Measurements from ENCODE around the gene CCDC85C. TPM values are rescaled to one million over a fixed set of nuclear protein-coding genes. Genes with fewer than 3 reads are reported as not detected.

Gene CCDC85C
- total RNA-seq, 1 experiment from 2014 or later: 42.3 TPM

GRCh38 chr14:99592933-99593753 lies 10.9 kb downstream of the CCDC85C start:
- CTCF ChIA-PET: no interaction called here
- H3K4me1 ChIP-seq (ENCODE audit: control insufficient read depth in 1 of 2, insufficient read depth in 2 of 2, low read length in 2 of 2): peaks cover 2 to 13% of the 10 kb centered on the region in 2 experiments; a peak in 3 of 4 replicates

GRCh38 chr14:99592394-99592793 lies 11.6 kb downstream of the CCDC85C start:
- Histone ChIP-seq H3K4me1 (ENCODE audit: control insufficient read depth in 1 of 2, insufficient read depth in 2 of 2, low read length in 2 of 2) (peaks cover 2 to 15% of the 10 kb centered on the region in 2 experiments; a peak in 3 of 4 replicates), H3K27ac (ENCODE audit: low read depth, low read length) (no peak overlapping the region), H4K20me1 (ENCODE audit: insufficient read depth) (no peaks in the 10 kb centered on the region), H3K4me3 (replicated peaks in 1 of 2; ENCODE audit: low read depth in 1 of 2, low read length in 2 of 2) (no peak overlapping the region), H3K9me2 (ENCODE audit: insufficient read depth) (no peaks in the 10 kb centered on the region), H3K79me2 (ENCODE audit: insufficient read depth, low read length) (peaks cover 73% of the 10 kb centered on the region), H3K4me2 (ENCODE audit: low read length) (no peak overlapping the region), H3K9ac (ENCODE audit: low read length) (no peak overlapping the region), H2AFZ (ENCODE audit: low read depth, low read length, poor library complexity, severe bottlenecking) (no peak overlapping the region), H3K27me3 (ENCODE audit: insufficient read depth, low read length) (no peaks in the 10 kb centered on the region), H3K9me3 (ENCODE audit: control insufficient read depth in 1 of 2, insufficient read depth in 1 of 2, low read depth in 1 of 2, low read length in 2 of 2) (no peaks in the 10 kb centered on the region), H3K36me3 (ENCODE audit: control insufficient read depth in 1 of 2, insufficient read depth in 2 of 2, low read length in 2 of 2) (no peaks in the 10 kb centered on the region; a peak in 1 of 4 replicates)
- ATAC-seq (no peak), DNase-seq (ENCODE audit: low read depth, low spot score) (no peak)
- BruUV-seq (replicated peaks): no TSS peak
- intact Hi-C loops (cut with micrococcal nuclease): no loop called here
- TF ChIP-seq ZNF274 (IDR thresholded peaks at IDR 0.05; ENCODE audit: low read depth, low read length): no peak
- no peak for TF ChIP-seq EGR1 (IDR thresholded peaks at IDR 0.05; ENCODE audit: low read depth)
- TF ChIP-seq ZBTB33 (IDR thresholded peaks at IDR 0.05; ENCODE audit: extremely low read depth, insufficient replicate concordance, low read length): no peak
- TF ChIP-seq JUND (IDR thresholded peaks at IDR 0.05): no peak
- TF ChIP-seq CTCF (IDR thresholded peaks at IDR 0.05 in 2 of 3, conservative IDR thresholded peaks at IDR 0.05 in 1 of 3; ENCODE audit: borderline replicate concordance in 1 of 3, insufficient read depth in 1 of 3, low read depth in 2 of 3, low read length in 2 of 3): no peak
- TF ChIP-seq SP1 (IDR thresholded peaks at IDR 0.05; ENCODE audit: low read depth): no peak
- no peak for TF ChIP-seq SIN3A (IDR thresholded peaks at IDR 0.05; ENCODE audit: low read depth)
- TF ChIP-seq POLR2A (IDR thresholded peaks at IDR 0.05; ENCODE audit: borderline replicate concordance, extremely low read depth, insufficient read depth, insufficient read length): no peak
- TF ChIP-seq POLR2AphosphoS5 (IDR thresholded peaks at IDR 0.05; ENCODE audit: low read depth, low read length): no peak
- no peak for TF ChIP-seq CBX3 (IDR thresholded peaks at IDR 0.05; ENCODE audit: low read depth)
- ChIA-PET CTCF (no interaction called here), RAD21 (ENCODE audit: low non-redundant PET in 1 of 2, low total read pairs in 2 of 2, uncharacterized antibody in 2 of 2, unreplicated experiment in 2 of 2) (no interaction called here), POLR2A (no interaction called here)

More at GRCh38 chr14:99592933-99593753, 10.9 kb downstream of the CCDC85C start:
- BruUV-seq (replicated peaks): no TSS peak
- no peak for TF ChIP-seq EGR1 (IDR thresholded peaks at IDR 0.05; ENCODE audit: low read depth)
- no peak for TF ChIP-seq JUND (IDR thresholded peaks at IDR 0.05)
- no peak for TF ChIP-seq EZH2phosphoT487 (IDR thresholded peaks at IDR 0.05; ENCODE audit: borderline replicate concordance)
- no peak for TF ChIP-seq CBX3 (IDR thresholded peaks at IDR 0.05; ENCODE audit: low read depth)
- TF ChIP-seq CEBPB (IDR thresholded peaks at IDR 0.05; ENCODE audit: low read depth): no peak
- no peak overlapping the region for H2AFZ ChIP-seq (ENCODE audit: low read depth, low read length, poor library complexity, severe bottlenecking)
- DNase-seq (ENCODE audit: low read depth, low spot score): no peak
- ATAC-seq: no peak
- no peak overlapping the region for H3K4me2 ChIP-seq (ENCODE audit: low read length)
- H3K27ac ChIP-seq (ENCODE audit: low read depth, low read length): no peak overlapping the region
- H3K9me2 ChIP-seq (ENCODE audit: insufficient read depth): no peaks in the 10 kb centered on the region
- H3K79me2 ChIP-seq (ENCODE audit: insufficient read depth, low read length): peaks cover 73% of the 10 kb centered on the region
- ChIA-PET POLR2A (no interaction called here), RAD21 (ENCODE audit: low non-redundant PET in 1 of 2, low total read pairs in 2 of 2, uncharacterized antibody in 2 of 2, unreplicated experiment in 2 of 2) (no interaction called here)
- H3K27me3 ChIP-seq (ENCODE audit: insufficient read depth, low read length): no peaks in the 10 kb centered on the region
- H3K9ac ChIP-seq (ENCODE audit: low read length): no peak overlapping the region
- H3K36me3 ChIP-seq (ENCODE audit: control insufficient read depth in 1 of 2, insufficient read depth in 2 of 2, low read length in 2 of 2): no peaks in the 10 kb centered on the region; a peak in 1 of 4 replicates
- H4K20me1 ChIP-seq (ENCODE audit: insufficient read depth): no peaks in the 10 kb centered on the region
- intact Hi-C loops (cut with micrococcal nuclease): no loop called here
- no peak overlapping the region for H3K4me3 ChIP-seq (replicated peaks in 1 of 2; ENCODE audit: low read depth in 1 of 2, low read length in 2 of 2)
- H3K9me3 ChIP-seq (ENCODE audit: control insufficient read depth in 1 of 2, insufficient read depth in 1 of 2, low read depth in 1 of 2, low read length in 2 of 2): no peaks in the 10 kb centered on the region

Data from HCT116 (cell line).